Measurements from ENCODE around the gene DUOXA2. TPM values are rescaled to one million over a fixed set of nuclear protein-coding genes. Genes with fewer than 3 reads are reported as not detected.

DUOXA2 gene
- total RNA-seq, 1 donor from 2014 or later: not detected

- no peaks in the 10 kb centered on the region for H3K9me3 Mint-ChIP-seq
- H3K4me1 Mint-ChIP-seq: peaks cover 37% of the 10 kb centered on the region
- H3K27ac Mint-ChIP-seq: no peak overlapping the region
- no peaks in the 10 kb centered on the region for H3K36me3 Mint-ChIP-seq
- no peak overlapping the region for H3K4me3 Mint-ChIP-seq
- TF ChIP-seq, protein P1, sequence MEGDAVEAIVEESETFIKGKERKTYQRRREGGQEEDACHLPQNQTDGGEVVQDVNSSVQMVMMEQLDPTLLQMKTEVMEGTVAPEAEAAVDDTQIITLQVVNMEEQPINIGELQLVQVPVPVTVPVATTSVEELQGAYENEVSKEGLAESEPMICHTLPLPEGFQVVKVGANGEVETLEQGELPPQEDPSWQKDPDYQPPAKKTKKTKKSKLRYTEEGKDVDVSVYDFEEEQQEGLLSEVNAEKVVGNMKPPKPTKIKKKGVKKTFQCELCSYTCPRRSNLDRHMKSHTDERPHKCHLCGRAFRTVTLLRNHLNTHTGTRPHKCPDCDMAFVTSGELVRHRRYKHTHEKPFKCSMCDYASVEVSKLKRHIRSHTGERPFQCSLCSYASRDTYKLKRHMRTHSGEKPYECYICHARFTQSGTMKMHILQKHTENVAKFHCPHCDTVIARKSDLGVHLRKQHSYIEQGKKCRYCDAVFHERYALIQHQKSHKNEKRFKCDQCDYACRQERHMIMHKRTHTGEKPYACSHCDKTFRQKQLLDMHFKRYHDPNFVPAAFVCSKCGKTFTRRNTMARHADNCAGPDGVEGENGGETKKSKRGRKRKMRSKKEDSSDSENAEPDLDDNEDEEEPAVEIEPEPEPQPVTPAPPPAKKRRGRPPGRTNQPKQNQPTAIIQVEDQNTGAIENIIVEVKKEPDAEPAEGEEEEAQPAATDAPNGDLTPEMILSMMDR (IDR thresholded peaks at IDR 0.05; ENCODE audit: unreplicated experiment): no peak
- DNase-seq (ENCODE audit: low spot score in 2 of 2, unreplicated experiment in 2 of 2): no peak
- no peaks in the 10 kb centered on the region for H3K27me3 Mint-ChIP-seq (ENCODE audit: low read depth)
Observed at GRCh38 chr15:45163508-45163856, 49.4 kb downstream of the DUOXA2 start.

- no peaks in the 10 kb centered on the region for H3K9me3 Mint-ChIP-seq
Observed at GRCh38 chr15:45164914-45165313, 50.8 kb downstream of the DUOXA2 start.

GRCh38 chr15:45165536-45165935, 51.4 kb downstream of the DUOXA2 start:
- H3K27ac Mint-ChIP-seq: peak overlapping the region; percentile 82
- H3K9me3 Mint-ChIP-seq: no peaks in the 10 kb centered on the region

More at GRCh38 chr15:45164914-45165313, 50.8 kb downstream of the DUOXA2 start:
- H3K4me3 Mint-ChIP-seq: peak overlapping the region; percentile 37
- peaks cover 37% of the 10 kb centered on the region for H3K4me1 Mint-ChIP-seq
- H3K27me3 Mint-ChIP-seq (ENCODE audit: low read depth): no peaks in the 10 kb centered on the region
- DNase-seq (ENCODE audit: low spot score in 2 of 2, unreplicated experiment in 2 of 2): no peak
- TF ChIP-seq, protein P1 (IDR thresholded peaks at IDR 0.05; ENCODE audit: unreplicated experiment): no peak
- no peaks in the 10 kb centered on the region for H3K36me3 Mint-ChIP-seq
- H3K27ac Mint-ChIP-seq: peak overlapping the region; percentile 82

GRCh38 chr15:45166834-45167630, 52.9 kb downstream of the DUOXA2 start:
- H3K9me3 Mint-ChIP-seq: no peaks in the 10 kb centered on the region
- no peaks in the 10 kb centered on the region for H3K36me3 Mint-ChIP-seq
- DNase-seq (ENCODE audit: low spot score in 2 of 2, unreplicated experiment in 2 of 2): peak; percentile 77 to 87
- peaks cover 37% of the 10 kb centered on the region for H3K4me1 Mint-ChIP-seq
- TF ChIP-seq, protein P1 (IDR thresholded peaks at IDR 0.05; ENCODE audit: unreplicated experiment): peak; percentile 35
- H3K27me3 Mint-ChIP-seq (ENCODE audit: low read depth): no peaks in the 10 kb centered on the region
- peak overlapping the region; percentile 91 for H3K27ac Mint-ChIP-seq
- peak overlapping the region; percentile 58 for H3K4me3 Mint-ChIP-seq

More at GRCh38 chr15:45165536-45165935, 51.4 kb downstream of the DUOXA2 start:
- Mint-ChIP-seq H3K4me1 (peaks cover 37% of the 10 kb centered on the region), H3K4me3 (peak overlapping the region; percentile 44), H3K27me3 (ENCODE audit: low read depth) (no peaks in the 10 kb centered on the region), H3K36me3 (no peaks in the 10 kb centered on the region)
- no peak for DNase-seq (ENCODE audit: low spot score in 2 of 2, unreplicated experiment in 2 of 2)
- TF ChIP-seq, protein P1 (IDR thresholded peaks at IDR 0.05; ENCODE audit: unreplicated experiment): no peak

- Mint-ChIP-seq H3K27ac (peak overlapping the region; percentile 91), H3K9me3 (no peaks in the 10 kb centered on the region), H3K27me3 (ENCODE audit: low read depth) (no peaks in the 10 kb centered on the region), H3K36me3 (no peaks in the 10 kb centered on the region), H3K4me1 (peaks cover 34% of the 10 kb centered on the region), H3K4me3 (peak overlapping the region; percentile 58)
- TF ChIP-seq, protein P1 (IDR thresholded peaks at IDR 0.05; ENCODE audit: unreplicated experiment): no peak
- DNase-seq (ENCODE audit: low spot score in 2 of 2, unreplicated experiment in 2 of 2): no peak
Observed at GRCh38 chr15:45167631-45168205, 53.6 kb downstream of the DUOXA2 start.

Other genes starting within 250 kb of the DUOXA2 start
- not detected in 3 replicates for gene TERB2, start 157.6 kb upstream of the DUOXA2 start, total RNA-seq
- gene SORD, start 91.1 kb upstream of the DUOXA2 start, total RNA-seq: 32.6 to 36.1 TPM (median 34.5 TPM) in 3 replicates
- gene DUOX2, start 154 bp upstream of the DUOXA2 start, total RNA-seq: 1.5 to 2.3 TPM (median 1.6 TPM) in 3 replicates
- 5.8 to 7.5 TPM (median 6.6 TPM) in 3 replicates for gene DUOXA1, start 15.6 kb downstream of the DUOXA2 start, total RNA-seq
- 6.8 to 7.9 TPM (median 7.2 TPM) in 3 replicates for gene DUOX1, start 15.7 kb downstream of the DUOXA2 start, total RNA-seq
- gene SHF, start 73.6 kb downstream of the DUOXA2 start, total RNA-seq: 31.1 to 34.6 TPM (median 31.8 TPM) in 3 replicates
- gene SLC28A2, start 137.9 kb downstream of the DUOXA2 start, total RNA-seq: not detected in 3 replicates